ENCODE data around the gene LKAAEAR1.

GRCh38 chr20:64104667-64105451 is 20.7 kb upstream of the LKAAEAR1 start:
- TF ChIP-seq GATA2 (IDR thresholded peaks at IDR 0.05; ENCODE audit: low read depth, low read length), result no peak
- no peak for TF ChIP-seq GATA3 (IDR thresholded peaks at IDR 0.05; ENCODE audit: low read depth, low read length)
